ENCODE data around the gene HIVEP1. TPM values are rescaled to one million over a fixed set of nuclear protein-coding genes. Genes with fewer than 3 reads are reported as not detected.

Gene HIVEP1
- total RNA-seq, 1 donor from 2014 or later, result 10.8 TPM

DNA sequence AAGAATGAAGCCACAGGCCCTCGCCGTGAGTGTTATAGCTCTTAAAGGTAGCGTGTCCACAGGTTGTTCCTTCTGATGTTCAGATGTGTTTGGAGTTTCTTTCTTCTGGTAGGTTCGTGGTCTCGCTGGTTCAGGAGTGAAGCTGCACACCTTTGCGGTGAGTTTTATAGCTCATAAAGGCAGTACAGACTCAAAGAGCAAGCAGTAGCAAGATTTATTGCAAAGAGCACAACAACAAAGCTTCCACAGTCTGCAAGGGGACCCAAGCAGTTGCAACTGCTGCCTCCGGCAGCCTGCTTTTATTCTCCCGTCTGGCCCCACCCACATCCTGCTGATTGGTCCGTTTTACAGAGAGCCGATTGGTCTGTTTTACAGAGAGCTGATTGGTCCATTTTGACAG is 5.2 kb downstream of the HIVEP1 start:
- no peak for DNase-seq (ENCODE audit: low read depth)

DNA sequence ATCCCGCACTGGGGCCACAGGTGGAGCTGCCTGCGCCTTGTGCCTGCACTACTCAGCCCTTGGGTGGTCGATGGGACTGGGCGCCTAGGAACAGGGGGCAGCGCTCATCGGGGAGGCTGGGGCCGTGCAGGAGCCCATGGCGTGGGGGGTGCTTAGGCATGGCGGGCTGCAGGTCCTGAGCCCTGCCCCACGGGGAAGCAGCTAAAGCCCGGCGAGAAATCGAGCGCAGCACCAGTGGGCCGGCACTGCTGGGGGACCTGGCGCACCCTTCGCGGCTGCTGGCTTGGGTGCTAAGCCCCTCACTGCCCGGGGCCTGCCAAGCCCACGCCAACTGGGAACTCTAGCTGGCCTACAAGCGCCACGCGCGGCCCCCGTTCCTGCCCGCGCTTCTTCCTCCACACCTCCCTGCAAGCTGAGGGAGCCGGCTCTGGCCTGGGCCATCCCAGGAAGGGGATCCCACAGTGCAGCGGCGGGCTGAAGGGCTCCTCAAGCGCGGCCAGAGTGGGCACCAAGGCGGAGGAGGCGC is 5.8 kb downstream of the HIVEP1 start:
- no peak for DNase-seq (ENCODE audit: low read depth)

DNA sequence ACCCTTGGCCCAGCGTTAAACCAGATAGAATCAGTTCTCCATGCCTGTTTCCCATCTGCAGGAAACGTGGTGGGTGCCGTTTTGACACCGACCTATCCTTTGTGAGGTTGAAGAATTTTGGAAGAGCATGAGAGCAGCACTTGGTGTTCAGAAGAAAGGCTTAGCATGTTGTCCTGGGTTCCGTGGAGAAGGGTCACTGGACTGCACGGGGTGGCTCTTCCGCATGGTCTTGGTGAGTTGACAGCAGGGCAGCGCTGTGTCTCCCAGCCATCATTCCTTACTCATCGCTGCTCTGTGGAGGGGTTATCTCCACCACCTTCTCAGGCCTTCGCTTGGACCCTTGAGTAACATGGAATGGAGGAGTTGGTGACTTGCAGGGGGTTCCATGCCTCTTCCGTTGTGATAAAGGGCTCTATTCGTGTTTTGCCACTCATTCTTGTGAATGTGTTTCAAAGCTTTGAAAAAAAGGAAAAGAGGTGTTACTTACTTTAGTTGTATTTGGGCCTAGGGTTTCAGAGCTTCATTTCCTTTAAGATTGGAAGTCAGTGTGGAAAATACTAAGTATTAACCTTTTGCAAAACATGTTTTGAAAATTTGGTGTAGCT is 8.2 kb downstream of the HIVEP1 start:
- DNase-seq (ENCODE audit: low read depth), result no peak

DNA sequence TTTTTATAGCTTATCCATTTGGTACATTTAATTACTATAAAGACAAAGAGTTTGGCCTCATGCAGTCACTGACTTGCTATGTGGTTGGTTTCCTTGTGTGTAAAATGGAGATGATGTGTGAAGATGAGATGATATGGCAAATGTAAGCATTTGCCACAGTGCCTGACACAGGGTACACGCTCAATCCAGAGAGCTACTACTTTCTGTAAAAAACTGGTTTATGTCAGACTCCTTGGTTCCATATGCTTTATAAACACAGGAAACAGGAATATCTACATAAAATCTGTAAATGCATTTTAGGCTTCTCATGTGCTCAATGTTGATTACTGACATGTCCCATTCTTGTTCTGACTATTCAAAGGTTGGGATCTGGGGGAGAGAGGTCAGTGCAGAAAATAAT is 10.4 kb downstream of the HIVEP1 start:
- no peak for DNase-seq (ENCODE audit: low read depth)

DNA sequence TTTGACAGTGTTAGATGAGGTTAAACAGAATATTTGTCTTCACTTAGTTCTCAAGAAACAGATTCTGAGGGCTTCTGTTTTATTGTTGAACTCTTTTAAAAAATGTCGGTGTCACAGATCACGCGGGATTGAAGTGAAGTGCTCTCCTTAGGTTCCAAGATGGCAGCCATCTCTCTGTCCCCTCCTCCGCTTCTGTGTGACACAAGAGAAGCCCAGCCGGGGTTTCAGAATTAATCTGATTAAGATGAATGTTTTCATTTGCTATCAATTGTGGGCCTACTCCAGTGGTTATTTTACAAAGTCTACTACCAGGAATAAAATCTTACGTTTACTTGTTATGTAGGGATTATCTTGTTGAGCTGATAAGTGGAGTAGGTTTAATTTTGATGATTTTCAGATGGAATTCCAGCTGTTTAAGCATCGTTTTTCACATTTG is 10.9 kb downstream of the HIVEP1 start:
- no peak for DNase-seq (ENCODE audit: low read depth)

DNA sequence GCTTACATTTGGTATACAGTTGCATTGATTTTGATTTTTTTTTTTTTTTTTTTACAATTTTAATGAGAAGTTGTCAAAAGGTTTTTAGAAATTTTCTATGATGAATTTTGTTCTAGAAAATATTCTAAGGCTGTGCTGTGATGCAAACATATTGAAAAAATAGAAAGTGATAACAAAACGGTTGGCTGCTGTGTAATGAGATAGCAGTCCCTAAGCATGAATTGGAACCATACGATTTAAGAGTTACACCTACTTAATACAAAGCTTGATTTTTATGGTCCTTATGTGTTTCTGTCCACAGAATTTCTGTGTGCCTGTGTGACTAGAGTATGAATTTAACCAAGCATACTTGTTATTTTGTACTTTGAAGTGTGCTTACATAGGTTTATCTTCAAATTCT is 12.1 kb downstream of the HIVEP1 start:
- no peak for DNase-seq (ENCODE audit: low read depth)

DNA sequence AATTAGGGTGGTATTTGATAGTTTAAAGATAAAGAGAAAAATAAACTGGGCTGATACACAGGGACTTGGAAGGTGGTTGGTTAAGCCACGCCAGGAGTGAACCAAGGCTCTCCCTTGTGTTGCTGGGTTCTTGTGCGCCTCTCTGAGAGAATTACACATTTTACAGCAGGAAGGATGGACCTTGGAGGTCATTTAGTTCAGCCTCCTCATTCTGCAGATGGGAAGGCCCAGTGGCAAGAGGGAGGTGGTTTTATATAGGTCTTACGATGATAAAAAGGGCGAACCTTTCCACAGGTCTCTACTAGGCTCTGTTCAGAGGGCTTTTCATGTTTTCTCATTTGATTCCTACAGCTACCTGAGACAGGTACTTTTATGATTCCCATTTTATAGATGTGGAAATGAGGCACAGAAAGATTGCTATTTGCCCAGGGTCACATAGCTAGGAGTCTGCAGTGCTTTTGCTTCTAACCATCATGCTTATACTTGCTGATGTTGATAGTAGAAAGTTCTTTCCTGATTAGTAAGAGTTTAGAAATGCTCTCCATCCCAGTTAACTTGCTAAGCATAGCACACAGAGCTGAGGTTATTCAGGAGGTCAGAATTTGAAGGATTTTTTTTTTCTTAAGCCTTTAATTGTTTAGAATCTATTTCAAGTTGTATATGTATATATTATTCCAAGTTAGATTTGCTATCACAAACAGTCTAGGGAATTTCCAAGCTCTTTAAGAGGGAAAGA is 12.8 kb downstream of the HIVEP1 start:
- no peak for DNase-seq (ENCODE audit: low read depth)

DNA sequence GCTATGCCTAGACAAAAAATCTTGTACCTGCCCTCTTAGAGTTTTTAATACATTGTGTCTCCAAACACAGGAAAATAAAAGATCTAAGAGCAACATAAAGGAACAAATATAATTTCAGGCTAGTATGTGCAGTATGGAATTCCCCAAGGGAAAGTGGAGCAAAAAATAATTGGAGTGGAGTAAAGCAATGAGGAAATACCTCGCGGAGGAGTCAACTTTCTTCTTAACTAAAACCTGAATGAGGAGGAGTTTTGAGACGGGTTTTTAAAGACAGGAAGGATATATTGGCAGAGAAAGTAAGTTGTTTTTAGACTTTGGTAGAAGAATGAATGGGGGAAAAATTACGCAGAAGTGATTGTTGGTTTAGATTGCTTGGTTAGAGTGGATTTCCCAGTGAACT is 14.0 kb downstream of the HIVEP1 start:
- DNase-seq (ENCODE audit: low read depth), result no peak

DNA sequence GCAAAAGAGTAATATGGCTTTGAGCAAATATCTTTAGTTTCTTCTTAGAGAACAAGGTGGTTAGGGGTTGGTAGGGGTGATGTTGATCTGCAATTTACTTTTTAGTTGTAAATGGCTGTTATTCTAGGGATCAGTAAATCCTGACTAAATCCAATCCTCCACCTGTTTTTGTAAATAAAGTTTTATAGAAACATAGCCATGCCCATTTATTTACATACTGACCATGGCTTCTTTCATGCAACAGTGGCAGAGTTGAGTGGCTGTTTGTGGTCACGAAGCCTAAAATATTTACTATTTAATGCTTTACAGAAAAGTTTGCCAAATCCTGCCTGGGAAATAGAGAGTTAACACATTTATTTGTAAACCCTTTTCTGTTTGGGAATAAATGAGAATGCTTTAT is 14.7 kb downstream of the HIVEP1 start:
- DNase-seq (ENCODE audit: low read depth), result no peak

DNA sequence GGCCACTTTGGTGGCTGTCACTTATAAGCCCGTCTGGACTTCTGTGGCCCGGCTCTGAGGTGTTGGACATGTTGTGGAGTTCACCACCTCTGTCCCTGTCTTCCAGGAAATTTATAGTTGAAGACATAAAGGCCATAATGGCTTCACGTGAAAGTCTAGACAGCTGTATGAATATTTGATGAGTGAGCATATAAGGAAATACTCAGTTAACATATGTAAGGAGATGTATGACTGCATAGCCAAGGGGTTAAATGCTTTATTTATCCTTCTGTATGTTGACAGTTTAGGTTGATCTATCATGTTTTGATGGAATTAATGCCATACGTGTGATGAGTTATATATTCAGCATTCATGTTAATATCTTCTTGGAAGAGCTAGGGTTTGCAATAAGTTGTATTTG is 16.1 kb downstream of the HIVEP1 start:
- DNase-seq (ENCODE audit: low read depth), result no peak

DNA sequence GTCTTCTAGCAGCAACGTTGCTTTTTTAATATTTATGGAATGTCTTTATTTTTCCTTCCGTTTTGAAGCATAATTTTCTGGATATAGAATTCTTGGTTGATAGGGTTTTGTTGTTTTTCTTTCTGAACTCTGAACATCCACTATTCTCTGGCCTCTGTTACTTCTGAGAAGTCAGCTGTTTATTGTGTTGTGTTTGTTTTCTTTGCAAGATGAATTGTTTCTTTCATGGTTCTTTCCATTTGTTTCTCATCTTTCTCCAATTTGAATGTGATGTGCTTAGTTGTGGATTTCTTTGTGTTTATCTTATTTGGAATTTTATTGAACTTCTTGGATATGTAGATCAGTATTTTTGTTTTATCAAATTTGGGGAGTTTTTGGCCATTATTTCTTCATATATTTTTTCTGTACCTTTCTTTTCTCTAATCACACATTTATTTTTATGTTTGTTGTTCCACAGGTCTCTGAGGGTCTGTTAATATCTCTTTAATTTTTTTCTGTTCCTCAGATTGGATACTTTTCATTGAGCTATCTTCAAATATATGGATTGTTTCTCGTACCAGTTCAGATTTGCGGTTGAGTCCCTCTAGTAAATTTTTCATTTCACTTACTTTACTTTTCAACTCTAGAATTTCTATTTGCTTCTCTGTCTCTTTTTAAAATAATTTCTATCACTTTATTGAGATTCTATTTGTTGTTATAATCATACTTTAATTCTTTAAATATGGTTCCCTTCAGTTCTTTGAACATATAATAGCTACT is 18.0 kb downstream of the HIVEP1 start:
- DNase-seq (ENCODE audit: low read depth), result no peak

DNA sequence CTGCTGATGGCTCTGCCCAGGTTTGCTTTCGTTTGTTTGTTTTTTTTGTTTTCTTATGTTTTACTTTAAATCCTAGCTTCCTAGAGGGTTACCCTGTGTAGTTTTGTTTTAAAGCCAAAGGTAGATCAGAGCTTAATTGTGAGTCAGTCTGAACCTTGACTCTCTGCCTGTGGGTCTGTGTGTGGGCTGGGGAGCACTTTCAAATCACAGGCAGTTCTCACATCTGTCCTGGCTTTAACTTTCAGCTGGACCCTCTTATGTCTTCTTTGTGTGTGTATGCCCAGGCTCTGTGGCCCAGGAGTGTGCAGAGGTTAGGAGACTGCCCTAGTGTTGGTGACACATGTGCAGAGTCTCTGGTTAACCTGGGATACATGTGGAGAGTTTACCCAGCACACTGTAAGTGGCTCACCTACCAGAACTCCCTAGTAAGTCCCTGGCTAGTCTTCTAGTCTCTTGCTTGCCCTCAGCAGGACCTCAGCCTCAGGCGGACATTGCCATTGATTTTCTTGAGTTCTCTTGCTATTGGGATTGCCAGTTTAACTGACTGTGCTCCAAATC is 19.0 kb downstream of the HIVEP1 start:
- DNase-seq (ENCODE audit: low read depth), result no peak

DNA sequence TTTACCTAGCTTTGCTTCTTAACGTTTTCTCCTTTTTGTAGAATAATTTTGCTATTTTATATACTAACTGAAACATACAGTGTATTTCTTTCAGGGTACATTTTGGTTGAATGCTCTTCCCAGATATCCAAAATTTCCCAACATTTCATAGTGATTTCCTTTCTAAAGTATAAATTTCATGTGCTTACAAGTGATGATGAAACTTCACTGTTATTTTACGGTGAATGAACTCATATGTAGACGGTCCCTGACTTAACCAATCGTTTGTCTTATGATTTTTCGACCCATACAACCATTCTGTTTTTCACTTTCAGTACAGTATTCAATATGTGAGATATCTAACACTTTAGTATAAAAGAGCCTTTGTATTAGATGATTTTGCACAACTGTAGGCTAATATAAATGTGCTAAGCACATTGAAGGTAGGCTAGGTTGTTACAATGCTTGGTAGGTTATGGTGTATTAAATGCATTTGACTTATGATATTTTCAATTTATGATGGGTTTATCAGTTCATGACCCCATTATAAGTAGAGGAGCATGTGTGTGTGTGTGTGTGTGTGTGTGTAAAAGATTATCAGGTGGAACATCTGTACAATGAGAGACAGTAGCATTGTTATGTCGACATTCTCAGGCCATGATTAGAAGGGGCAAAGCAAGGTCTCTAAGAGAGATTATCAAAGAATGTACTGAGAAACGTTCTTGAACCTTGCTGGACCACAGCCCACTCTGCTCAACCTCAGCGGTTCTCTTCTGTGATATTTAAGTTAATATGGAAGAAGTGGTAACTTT is 20.9 kb downstream of the HIVEP1 start:
- DNase-seq (ENCODE audit: low read depth), result no peak

DNA sequence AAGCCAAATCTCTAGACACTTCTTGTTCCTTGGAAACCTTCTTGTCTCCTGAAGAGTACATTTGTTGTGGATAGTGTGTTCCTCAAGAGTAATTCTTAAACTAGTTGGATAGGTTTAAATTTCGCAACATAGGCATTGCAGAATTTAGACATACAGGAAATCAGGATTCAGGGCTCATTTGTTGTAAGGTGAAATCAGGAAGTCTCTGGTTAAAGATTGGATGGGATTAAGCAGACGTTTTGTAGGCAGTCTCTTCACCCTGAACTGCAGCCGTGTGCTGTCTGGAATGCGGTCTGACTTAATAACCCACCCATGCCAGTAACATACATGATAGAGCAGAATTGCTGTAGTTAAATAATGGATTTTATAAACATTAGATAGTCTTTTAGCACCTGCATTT is 21.7 kb downstream of the HIVEP1 start:
- DNase-seq (ENCODE audit: low read depth), result no peak

DNA sequence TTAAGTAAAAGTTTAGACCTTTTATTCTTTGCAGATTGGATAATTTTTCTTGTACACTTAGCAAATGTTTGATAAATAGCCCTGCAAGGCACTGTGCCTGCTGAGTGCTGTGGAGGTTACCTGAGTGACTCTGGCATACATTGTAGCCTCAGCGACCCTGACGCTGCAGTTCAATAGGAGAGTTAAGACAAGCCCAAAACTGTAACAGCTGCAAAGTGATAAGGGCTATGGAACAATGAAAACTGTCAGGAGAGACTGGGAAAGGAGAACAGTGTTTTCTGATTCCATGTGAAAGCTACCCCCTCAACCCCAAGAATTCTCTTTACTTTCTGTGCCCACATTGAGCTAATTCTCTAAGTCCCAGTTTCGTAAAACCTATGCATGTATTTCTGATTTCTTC is 22.2 kb downstream of the HIVEP1 start:
- DNase-seq (ENCODE audit: low read depth), result no peak

DNA sequence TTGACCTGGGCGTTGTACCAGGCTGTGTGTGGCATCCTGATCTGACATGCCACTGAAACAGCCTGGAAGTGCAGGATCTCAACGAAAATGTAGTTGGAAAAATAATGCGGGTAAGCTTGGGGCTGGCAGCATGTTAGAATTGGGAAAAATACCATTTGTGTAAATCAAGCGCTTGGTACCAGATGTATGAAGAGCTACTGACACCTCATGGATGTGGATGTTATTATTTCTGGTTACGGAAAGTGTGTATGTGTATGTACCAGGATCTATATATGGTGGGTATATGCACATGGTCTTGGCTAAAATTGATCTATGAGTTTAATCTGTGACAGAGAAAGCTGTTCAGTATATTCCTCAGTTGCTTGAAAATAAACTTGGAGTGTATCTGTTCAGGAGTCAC is 22.7 kb downstream of the HIVEP1 start:
- no peak for DNase-seq (ENCODE audit: low read depth)

DNA sequence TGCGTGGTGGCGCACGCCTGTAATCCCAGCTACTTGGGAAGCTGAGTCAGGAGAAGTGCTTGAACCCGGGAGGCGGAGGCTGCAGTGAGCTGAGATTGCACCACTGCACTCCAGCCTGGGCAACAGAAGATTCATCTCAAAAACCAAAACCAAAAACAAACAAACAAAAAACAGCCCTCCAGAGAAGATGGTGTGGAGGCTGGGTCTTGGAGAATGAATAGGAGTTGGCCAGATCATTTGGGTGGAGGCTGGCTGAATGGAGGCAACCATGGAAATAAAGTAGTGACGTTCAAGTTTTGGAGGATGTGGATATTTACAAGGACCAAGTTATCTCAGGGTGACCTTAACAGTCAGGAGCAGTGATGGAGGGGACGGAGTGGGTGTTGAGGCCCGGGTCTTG is 24.7 kb downstream of the HIVEP1 start:
- DNase-seq (ENCODE audit: low read depth), result no peak

DNA sequence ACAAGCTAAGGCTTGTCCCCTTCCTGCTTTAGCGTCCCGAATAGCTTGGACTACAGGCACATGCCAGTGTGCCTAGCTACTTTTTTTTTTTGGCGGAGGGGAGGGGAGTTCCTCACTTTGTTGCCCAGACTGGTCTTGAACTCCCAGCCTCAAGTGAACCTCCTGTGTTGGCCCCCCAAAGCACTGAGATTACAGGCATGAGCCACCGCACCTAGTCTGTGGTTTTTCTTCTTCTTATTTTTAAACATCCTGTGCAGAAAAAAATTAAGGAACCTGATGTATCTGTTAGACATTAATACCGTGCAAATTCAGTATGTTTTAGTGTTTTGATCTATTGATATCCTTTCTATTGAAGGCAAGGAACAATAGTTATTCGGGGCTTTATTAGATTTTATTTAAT is 25.7 kb downstream of the HIVEP1 start:
- no peak for DNase-seq (ENCODE audit: low read depth)

DNA sequence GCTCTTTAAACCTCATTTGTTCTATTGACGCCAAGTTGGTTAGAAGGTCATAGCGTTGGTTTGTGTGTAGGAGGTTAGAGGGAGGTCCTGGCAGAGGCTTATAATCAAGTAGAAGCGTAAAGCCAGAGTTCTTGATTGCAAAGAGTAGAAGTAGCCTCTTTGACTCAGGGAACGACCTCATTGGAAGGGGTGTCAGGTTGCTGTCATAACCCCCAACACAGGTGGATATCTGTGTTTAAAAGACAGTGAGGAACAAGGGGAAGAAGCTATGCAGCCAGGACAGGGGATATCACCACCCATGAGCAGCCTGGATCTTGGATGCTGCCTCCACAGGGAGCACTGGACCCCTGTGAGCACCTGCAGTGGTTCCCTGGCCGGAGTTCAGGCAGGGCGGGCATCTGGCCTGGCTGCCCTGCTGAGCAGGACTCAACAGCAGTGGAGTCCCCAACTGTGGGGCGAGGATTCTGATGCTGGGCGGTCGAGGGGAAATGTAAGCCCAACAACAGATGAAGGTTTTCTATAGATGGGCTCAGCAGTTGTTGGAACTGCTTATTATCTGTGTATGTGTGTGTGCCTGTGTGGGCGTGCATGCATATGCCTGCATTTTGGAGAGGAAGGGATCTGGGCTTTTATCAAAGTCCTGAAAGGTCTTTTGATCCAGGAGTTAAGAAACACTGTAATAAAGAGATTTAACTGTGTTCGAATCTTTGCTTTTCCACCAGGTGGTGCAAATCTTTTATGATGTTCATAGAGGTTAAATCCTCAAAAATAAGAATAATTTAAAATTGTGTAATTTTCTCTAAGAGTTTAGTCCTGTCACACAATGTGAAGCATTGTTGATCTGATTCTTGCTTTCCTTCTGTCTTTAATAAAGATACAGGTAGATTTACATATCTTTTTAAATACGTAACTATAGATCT is 27.7 kb downstream of the HIVEP1 start:
- DNase-seq (ENCODE audit: low read depth), result no peak

DNA sequence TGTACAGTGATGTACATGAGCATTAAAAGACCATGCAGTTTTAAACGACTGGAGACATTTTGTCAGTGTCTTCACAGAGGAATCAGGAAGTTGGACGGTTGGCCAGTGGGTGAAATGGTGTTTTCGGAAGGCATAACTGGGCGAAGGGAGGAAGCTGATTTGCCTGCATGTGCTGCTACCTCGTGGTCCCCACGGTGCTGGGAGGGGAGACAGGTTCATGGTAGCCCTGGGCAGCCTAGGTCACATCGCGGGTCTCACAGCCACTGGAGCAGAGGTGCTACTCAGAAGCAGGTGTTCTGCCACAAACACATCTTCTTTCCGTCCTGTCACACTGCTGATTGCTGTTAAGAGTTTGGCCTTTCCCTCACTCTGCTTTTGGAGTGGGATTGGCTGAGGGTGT is 35.2 kb downstream of the HIVEP1 start:
- DNase-seq (ENCODE audit: low read depth), result no peak

Measured in myocyte (in vitro differentiated cells).